ENCODE results near the gene KCNAB3.

- TF ChIP-seq ZNF639 (CRISPR knock-in tag; conservative IDR thresholded peaks at IDR 0.05 in 1 of 2, IDR thresholded peaks at IDR 0.05 in 1 of 2) (no peak), SMARCC2 (IDR thresholded peaks at IDR 0.05; ENCODE audit: low read depth) (no peak), RAD21 (CRISPR knock-in tag; conservative IDR thresholded peaks at IDR 0.05 in 1 of 2, IDR thresholded peaks at IDR 0.05 in 1 of 2) (no peak), CCNT2 (IDR thresholded peaks at IDR 0.05; ENCODE audit: borderline replicate concordance, extremely low read depth, insufficient read length, low read depth, low read length) (no peak), POLR2AphosphoS5 (IDR thresholded peaks at IDR 0.05; ENCODE audit: control insufficient read depth, insufficient read depth, low read depth, low read length) (no peak), FOXK1 (CRISPR knock-in tag; IDR thresholded peaks at IDR 0.05; ENCODE audit: borderline replicate concordance) (0 out of 2 replicates have a peak, but pooled peaks have one; percentile 50), CTCF (IDR thresholded peaks at IDR 0.05 in 2 of 3, conservative IDR thresholded peaks at IDR 0.05 in 1 of 3; ENCODE audit: insufficient read depth in 2 of 3, low read depth in 1 of 3, low read length in 3 of 3) (no peak)
Measured at GRCh38 chr17:7915179-7915610, 14.5 kb downstream of the KCNAB3 start.

Measured in K562 (cell line).